Activated CD8-positive, alpha-beta memory T cell treated with anti-CD3 and anti-CD28 coated beads, Interleukin-2, amount 10 ng/mL, durations not matched to agents 7 days and 5 days (primary cell): ENCODE data around the gene SLC25A43. TPM values are rescaled to one million over a fixed set of nuclear protein-coding genes. Genes with fewer than 3 reads are reported as not detected.
"Not testable (repeated sequence)": the region's sequence is repeated elsewhere in the genome, so short reads cannot be mapped to it uniquely, and the experiment has no call there.

Source experiments
- ATAC-seq: fragments of 150-1000 bp; cut with Tn5 transposase; one replicate; pipeline ENCODE4 v1.10.0; 2021; ENCODE audit warnings: moderate library complexity
- CTCF ChIA-PET: fragments of 350-600 bp; sonication (Branson Sonifier 250); formaldehyde crosslinking; loops from one replicate; lab custom pipeline; 2021; ENCODE audit warnings: antibody characterized with exemption; lab: Charles Lee
- DNase-seq: peaks from one replicate; pipeline ENCODE4 v3.0.0-alpha.2; 2020
- H3K27ac Mint-ChIP-seq: one replicate; pipeline ENCODE4 v1.8.0; 2021; ENCODE audit warnings: mild to moderate bottlenecking, mixed read lengths
- H3K27me3 Mint-ChIP-seq: one replicate; pipeline ENCODE4 v1.8.0; 2021; ENCODE audit warnings: mixed read lengths
- H3K36me3 Mint-ChIP-seq: one replicate; pipeline ENCODE4 v1.8.0; 2021; ENCODE audit warnings: mild to moderate bottlenecking, mixed read lengths
- H3K4me1 Mint-ChIP-seq: one replicate; pipeline ENCODE4 v1.8.0; 2021; ENCODE audit warnings: mixed read lengths
- H3K4me3 Mint-ChIP-seq: one replicate; pipeline ENCODE4 v1.8.0; 2021; ENCODE audit warnings: mild to moderate bottlenecking, moderate library complexity, mixed read lengths
- H3K9me3 Mint-ChIP-seq: one replicate; pipeline ENCODE4 v1.8.0; 2022; ENCODE audit warnings: low read depth, mixed read lengths
- total RNA-seq, 2 experiments: library from RNA; stranded (reverse); gene quantifications; one replicate each; pipeline ENCODE4 v1.2.3, GENCODE V29; 2021

The SLC25A43 gene
- total RNA-seq, result 1 to 10 TPM; 8.0 to 8.9 TPM

DNA sequence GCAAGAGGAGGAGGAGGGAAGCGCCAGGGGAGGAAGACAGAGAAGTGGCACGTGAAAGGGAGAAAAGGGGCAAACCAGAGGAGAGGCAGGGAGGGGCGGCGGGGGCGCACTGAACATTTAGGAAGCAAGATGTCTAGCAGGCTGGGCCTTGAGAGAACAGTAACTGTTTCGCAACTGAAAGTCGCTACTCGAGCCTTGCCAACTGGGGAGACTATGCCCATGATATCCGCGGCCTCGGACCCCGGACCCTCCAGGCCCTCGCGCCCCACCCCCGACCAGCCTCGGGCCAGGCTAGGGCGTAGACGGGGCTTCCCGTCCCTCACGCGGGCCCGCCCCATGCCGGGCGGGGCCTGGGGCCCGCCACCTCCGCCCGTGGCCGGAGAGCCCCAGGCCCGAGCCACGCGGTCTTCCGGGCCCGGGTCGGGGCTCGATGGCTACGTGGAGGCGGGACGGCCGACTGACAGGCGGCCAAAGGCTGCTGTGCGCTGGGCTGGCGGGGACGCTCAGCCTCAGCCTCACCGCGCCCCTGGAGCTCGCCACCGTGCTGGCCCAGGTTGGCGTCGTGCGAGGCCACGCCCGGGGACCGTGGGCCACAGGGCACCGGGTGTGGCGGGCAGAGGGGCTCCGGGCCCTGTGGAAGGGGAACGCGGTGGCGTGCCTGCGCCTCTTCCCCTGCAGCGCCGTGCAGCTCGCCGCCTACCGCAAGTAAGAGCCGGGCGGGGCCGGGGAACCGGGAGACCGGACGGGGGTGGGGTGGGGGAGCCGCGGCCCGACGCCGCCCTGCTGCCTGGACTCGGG lies at the start of gene SLC25A43:
Gene SLC25A43 (plus strand): TSS at position 363 of the 798 bp plus-strand sequence. CDS start 68 bp downstream, at position 431.
- H3K27ac Mint-ChIP-seq, result peak within 1 kb of the TSS; percentile 84

GRCh38 chrX:119359618-119360382 lies 39.3 kb upstream of the SLC25A43 start:
- no peaks in the 10 kb centered on the region for H3K9me3 Mint-ChIP-seq
- H3K27me3 Mint-ChIP-seq, result peaks cover 5% of the 10 kb centered on the region
- no peak overlapping the region for H3K27ac Mint-ChIP-seq
- CTCF ChIA-PET, result no interaction called here
- ATAC-seq (no peak), DNase-seq (no peak)
- no peaks in the 10 kb centered on the region for H3K4me1 Mint-ChIP-seq
- H3K4me3 Mint-ChIP-seq, result no peak overlapping the region
- H3K36me3 Mint-ChIP-seq, result no peaks in the 10 kb centered on the region

More for the DNA sequence above, at the start of gene SLC25A43:
- DNase-seq, result peak; percentile 48
- ATAC-seq, result peak; percentile 94
- peak within 1 kb of the TSS; percentile 71 for H3K4me3 Mint-ChIP-seq
- H3K27me3 Mint-ChIP-seq, result no peaks in the 10 kb centered on the region
- no peaks in the 10 kb centered on the region for H3K36me3 Mint-ChIP-seq
- no peaks in the 10 kb centered on the region for H3K9me3 Mint-ChIP-seq
- CTCF ChIA-PET, result no interaction called here
- H3K4me1 Mint-ChIP-seq, result peaks cover 25% of the 10 kb centered on the region

DNA sequence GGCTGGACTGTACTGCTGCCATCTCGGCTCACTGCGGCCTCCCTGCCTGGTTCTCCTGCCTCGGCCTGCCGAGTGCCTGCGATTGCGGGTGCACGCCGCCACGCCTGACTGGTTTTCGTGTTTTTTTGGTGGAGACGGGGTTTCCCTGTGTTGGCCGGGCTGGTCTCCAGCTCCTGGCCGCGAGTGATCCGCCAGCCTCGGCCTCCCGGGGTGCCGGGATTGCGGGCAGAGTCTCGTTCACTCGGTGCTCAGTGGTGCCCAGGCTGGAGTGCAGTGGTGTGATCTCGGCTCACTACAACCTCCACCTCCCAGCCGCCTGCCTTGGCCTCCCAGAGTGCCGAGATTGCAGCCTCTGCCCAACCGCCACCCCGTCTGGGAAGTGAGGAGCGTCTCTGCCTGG lies 37.7 kb upstream of the SLC25A43 start:
- H3K27me3 Mint-ChIP-seq, H3K36me3 Mint-ChIP-seq, ATAC-seq, H3K27ac Mint-ChIP-seq, H3K4me3 Mint-ChIP-seq, H3K4me1 Mint-ChIP-seq, DNase-seq, H3K9me3 Mint-ChIP-seq, CTCF ChIA-PET: not testable (repeated sequence)

GRCh38 chrX:119362074-119362473 lies 37.1 kb upstream of the SLC25A43 start:
- DNase-seq, ATAC-seq, H3K4me3 Mint-ChIP-seq, CTCF ChIA-PET, H3K27ac Mint-ChIP-seq, H3K4me1 Mint-ChIP-seq, H3K9me3 Mint-ChIP-seq, H3K36me3 Mint-ChIP-seq, H3K27me3 Mint-ChIP-seq: not testable (repeated sequence)

DNA sequence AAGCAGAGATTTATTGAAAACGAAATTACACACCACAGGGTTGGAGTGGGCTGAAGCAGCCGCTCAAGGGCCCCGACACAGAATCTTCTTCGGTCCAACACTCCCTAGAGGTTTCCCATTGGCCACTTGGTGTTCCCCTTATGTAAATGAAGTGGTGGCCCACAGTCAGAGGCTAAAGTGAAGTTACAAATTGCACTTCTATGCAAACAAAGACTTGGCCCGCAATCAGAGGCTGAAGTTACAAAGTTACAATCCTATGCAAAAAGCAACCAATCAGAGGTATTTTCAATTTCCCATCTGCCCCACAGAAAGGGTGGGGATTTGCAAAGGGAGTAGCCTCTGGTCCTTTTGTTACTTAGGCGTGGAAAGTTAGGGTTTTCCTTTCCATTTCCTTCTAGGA lies 35.7 kb upstream of the SLC25A43 start:
- H3K27me3 Mint-ChIP-seq, result no peaks in the 10 kb centered on the region
- no peak overlapping the region for H3K27ac Mint-ChIP-seq
- DNase-seq (no peak), ATAC-seq (no peak)
- no peak overlapping the region for H3K4me3 Mint-ChIP-seq
- H3K4me1 Mint-ChIP-seq, result no peaks in the 10 kb centered on the region
- no peaks in the 10 kb centered on the region for H3K9me3 Mint-ChIP-seq
- CTCF ChIA-PET, result no interaction called here
- no peaks in the 10 kb centered on the region for H3K36me3 Mint-ChIP-seq

GRCh38 chrX:119371861-119372260 lies 27.3 kb upstream of the SLC25A43 start:
- H3K27ac Mint-ChIP-seq, ATAC-seq, H3K4me1 Mint-ChIP-seq, H3K4me3 Mint-ChIP-seq, CTCF ChIA-PET, H3K36me3 Mint-ChIP-seq, H3K27me3 Mint-ChIP-seq, H3K9me3 Mint-ChIP-seq, DNase-seq: not testable (repeated sequence)

DNA sequence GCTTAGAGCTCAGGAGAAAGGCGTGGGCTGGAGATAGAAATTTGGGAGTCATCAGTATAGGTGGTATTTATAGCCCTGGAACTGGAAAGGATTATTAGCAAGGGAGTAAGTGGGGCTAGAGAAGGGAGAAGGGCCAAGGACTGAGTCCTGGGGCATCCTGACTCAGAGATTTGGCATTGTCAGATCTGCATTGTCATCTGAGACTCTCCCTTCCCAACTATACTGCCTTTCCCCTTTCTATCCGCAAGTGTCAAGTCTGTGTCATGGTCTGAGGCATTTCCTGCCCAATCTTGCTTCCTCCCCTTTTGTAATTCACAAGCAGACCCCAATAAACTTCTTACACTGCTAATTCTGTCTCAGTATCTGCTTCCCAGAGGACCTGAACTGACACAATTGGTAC lies 24.4 kb upstream of the SLC25A43 start:
- no peaks in the 10 kb centered on the region for H3K9me3 Mint-ChIP-seq
- H3K27me3 Mint-ChIP-seq, result peaks cover 4% of the 10 kb centered on the region
- DNase-seq, result no peak
- no peak overlapping the region for H3K4me3 Mint-ChIP-seq
- CTCF ChIA-PET, result no interaction called here
- no peak overlapping the region for H3K27ac Mint-ChIP-seq
- H3K4me1 Mint-ChIP-seq, result no peaks in the 10 kb centered on the region
- no peak for ATAC-seq
- no peaks in the 10 kb centered on the region for H3K36me3 Mint-ChIP-seq

- Mint-ChIP-seq H3K36me3 (no peaks in the 10 kb centered on the region), H3K9me3 (no peaks in the 10 kb centered on the region), H3K4me3 (no peak overlapping the region), H3K4me1 (no peaks in the 10 kb centered on the region), H3K27me3 (peaks cover 2% of the 10 kb centered on the region), H3K27ac (no peak overlapping the region)
- DNase-seq, result no peak
- CTCF ChIA-PET, result no interaction called here
- ATAC-seq, result no peak
Measured at GRCh38 chrX:119375561-119375960, 23.6 kb upstream of the SLC25A43 start.

- H3K27me3 Mint-ChIP-seq, result peaks cover 2% of the 10 kb centered on the region
- CTCF ChIA-PET, result no interaction called here
- no peak for DNase-seq
- no peak overlapping the region for H3K4me3 Mint-ChIP-seq
- H3K36me3 Mint-ChIP-seq, result no peaks in the 10 kb centered on the region
- H3K9me3 Mint-ChIP-seq, result no peaks in the 10 kb centered on the region
- no peak for ATAC-seq
- no peak overlapping the region for H3K27ac Mint-ChIP-seq
- H3K4me1 Mint-ChIP-seq, result no peaks in the 10 kb centered on the region
Measured at GRCh38 chrX:119376312-119376711, 22.8 kb upstream of the SLC25A43 start.

GRCh38 chrX:119381349-119381944 lies 17.7 kb upstream of the SLC25A43 start:
- no peaks in the 10 kb centered on the region for H3K9me3 Mint-ChIP-seq
- ATAC-seq, result no peak
- CTCF ChIA-PET, result interaction anchor here (0.6 kb wide), 1 partner anchor 283 kb away, joined by 3 read pairs; no protein-coding TSS in a partner anchor

GRCh38 chrX:119382606-119383005 lies 16.5 kb upstream of the SLC25A43 start:
- no peak for DNase-seq
- no peak for ATAC-seq
- Mint-ChIP-seq H3K27me3 (peaks cover 3% of the 10 kb centered on the region), H3K4me3 (no peak overlapping the region), H3K36me3 (no peaks in the 10 kb centered on the region), H3K4me1 (no peaks in the 10 kb centered on the region), H3K9me3 (no peaks in the 10 kb centered on the region), H3K27ac (no peak overlapping the region)
- CTCF ChIA-PET, result no interaction called here

More at GRCh38 chrX:119381349-119381944, 17.7 kb upstream of the SLC25A43 start:
- no peak for DNase-seq
- Mint-ChIP-seq H3K4me1 (no peaks in the 10 kb centered on the region), H3K27me3 (peaks cover 3% of the 10 kb centered on the region), H3K27ac (no peak overlapping the region), H3K36me3 (no peaks in the 10 kb centered on the region), H3K4me3 (no peak overlapping the region)

DNA sequence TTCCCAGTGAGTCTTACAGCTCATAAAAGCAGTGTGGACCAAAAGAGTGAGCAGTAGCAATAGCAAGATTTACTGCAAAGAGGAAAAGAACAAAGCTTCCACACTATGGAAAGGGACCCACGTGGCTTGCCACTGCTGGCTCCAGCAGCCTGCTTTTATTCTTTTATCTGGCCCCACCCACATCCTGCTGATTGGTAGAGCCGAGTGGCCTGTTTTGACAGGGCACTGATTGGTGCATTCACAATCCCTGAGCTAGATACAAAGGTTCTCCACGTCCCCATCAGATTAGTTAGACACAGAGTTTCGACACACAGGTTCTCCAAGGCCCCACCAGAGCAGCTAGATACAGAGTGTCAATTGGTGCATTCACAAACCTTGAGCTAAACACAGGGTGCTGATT lies 12.5 kb upstream of the SLC25A43 start:
- DNase-seq, H3K4me3 Mint-ChIP-seq, H3K27me3 Mint-ChIP-seq, H3K36me3 Mint-ChIP-seq, H3K4me1 Mint-ChIP-seq, H3K9me3 Mint-ChIP-seq, ATAC-seq, H3K27ac Mint-ChIP-seq, CTCF ChIA-PET: not testable (repeated sequence)

DNA sequence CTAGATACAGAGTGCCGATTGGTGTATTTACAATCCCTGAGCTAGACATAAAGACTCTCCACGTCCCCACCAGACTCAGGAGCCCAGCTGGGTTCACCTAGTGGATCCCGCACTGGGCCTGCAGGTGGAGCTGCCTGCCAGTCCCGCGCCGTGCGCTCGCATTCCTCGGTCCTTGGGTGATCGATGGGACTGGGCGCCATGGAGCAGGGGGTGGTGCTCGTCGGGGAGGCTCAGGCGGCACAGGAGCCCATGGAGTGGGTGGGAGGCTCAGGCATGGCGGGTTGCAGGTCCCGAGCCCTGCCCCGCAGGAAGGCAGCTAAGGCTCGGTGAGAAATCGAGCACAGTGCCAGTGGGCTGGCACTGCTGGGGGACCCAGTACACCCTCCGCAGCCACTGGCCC lies 11.7 kb upstream of the SLC25A43 start:
- H3K4me3 Mint-ChIP-seq, H3K36me3 Mint-ChIP-seq, DNase-seq, H3K9me3 Mint-ChIP-seq, H3K27me3 Mint-ChIP-seq, ATAC-seq, H3K27ac Mint-ChIP-seq, CTCF ChIA-PET, H3K4me1 Mint-ChIP-seq: not testable (repeated sequence)
